Mesothelial cell of epicardium (in vitro differentiated cells): Measurements from ENCODE around the gene ZBTB44. TPM values are rescaled to one million over a fixed set of nuclear protein-coding genes. Genes with fewer than 3 reads are reported as not detected.

Experiments used
- DNase-seq, 2 experiments: peaks; one replicate each; pipeline ENCODE4 v3.0.0; 2021; ENCODE audit warnings: low spot score in 2 of 2; ENCODE audit not compliant: unreplicated experiment in 2 of 2
- H3K27ac Mint-ChIP-seq: 2 replicates; pipeline ENCODE4 v1.8.0; 2021; ENCODE audit warnings: mixed read lengths
- H3K27me3 Mint-ChIP-seq: 2 replicates; pipeline ENCODE4 v1.8.0; 2021; ENCODE audit warnings: low read depth, mixed read lengths
- H3K36me3 Mint-ChIP-seq: 2 replicates; pipeline ENCODE4 v1.8.0; 2021; ENCODE audit warnings: mixed read lengths
- H3K4me1 Mint-ChIP-seq: 2 replicates; pipeline ENCODE4 v1.8.0; 2021; ENCODE audit warnings: mixed read lengths
- H3K4me3 Mint-ChIP-seq: 2 replicates; pipeline ENCODE4 v1.8.0; 2021; ENCODE audit warnings: mild to moderate bottlenecking, moderate library complexity, mixed read lengths
- H3K9me3 Mint-ChIP-seq: 2 replicates; pipeline ENCODE4 v1.8.0; 2021; ENCODE audit warnings: mixed read lengths
- total RNA-seq: library from RNA; stranded (reverse); gene quantifications from 3 replicates; pipeline ENCODE4 v1.2.1, GENCODE V29; 2021
- TF ChIP-seq, protein P1 (sequence below): fragments of 200-600 bp; sonication (generic); IDR thresholded peaks from one replicate; pipeline ENCODE4 v1.5.0; 2021; ENCODE audit warnings: antibody characterized with exemption; ENCODE audit not compliant: unreplicated experiment

The ZBTB44 gene
- total RNA-seq, 1 donor from 2014 or later = 58.8 TPM

DNA sequence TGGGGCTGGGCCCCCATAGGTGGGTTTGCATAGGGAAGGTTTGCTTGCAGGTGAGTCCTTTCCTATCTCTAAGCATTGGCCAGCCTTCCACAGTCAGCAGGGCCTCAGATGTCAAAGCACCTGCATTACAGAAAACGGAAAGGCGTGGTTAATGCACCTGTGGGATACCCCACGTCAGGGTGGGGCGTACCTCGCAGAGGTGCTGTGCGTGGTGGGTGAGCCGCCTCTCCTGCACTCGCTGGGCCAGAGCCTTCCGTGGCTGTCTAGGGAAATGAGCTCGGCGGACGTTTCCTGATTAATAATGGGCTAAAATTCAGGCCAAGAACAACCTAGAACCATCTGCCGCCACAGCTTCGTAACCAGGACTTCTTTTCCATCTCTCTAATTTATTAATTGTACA, 122.8 kb downstream of the ZBTB44 start:
- Mint-ChIP-seq H3K27ac (no peak overlapping the region), H3K27me3 (no peaks in the 10 kb centered on the region), H3K4me3 (no peak overlapping the region), H3K36me3 (peaks cover 7% of the 10 kb centered on the region), H3K4me1 (no peaks in the 10 kb centered on the region), H3K9me3 (no peaks in the 10 kb centered on the region)
- TF ChIP-seq, protein P1, sequence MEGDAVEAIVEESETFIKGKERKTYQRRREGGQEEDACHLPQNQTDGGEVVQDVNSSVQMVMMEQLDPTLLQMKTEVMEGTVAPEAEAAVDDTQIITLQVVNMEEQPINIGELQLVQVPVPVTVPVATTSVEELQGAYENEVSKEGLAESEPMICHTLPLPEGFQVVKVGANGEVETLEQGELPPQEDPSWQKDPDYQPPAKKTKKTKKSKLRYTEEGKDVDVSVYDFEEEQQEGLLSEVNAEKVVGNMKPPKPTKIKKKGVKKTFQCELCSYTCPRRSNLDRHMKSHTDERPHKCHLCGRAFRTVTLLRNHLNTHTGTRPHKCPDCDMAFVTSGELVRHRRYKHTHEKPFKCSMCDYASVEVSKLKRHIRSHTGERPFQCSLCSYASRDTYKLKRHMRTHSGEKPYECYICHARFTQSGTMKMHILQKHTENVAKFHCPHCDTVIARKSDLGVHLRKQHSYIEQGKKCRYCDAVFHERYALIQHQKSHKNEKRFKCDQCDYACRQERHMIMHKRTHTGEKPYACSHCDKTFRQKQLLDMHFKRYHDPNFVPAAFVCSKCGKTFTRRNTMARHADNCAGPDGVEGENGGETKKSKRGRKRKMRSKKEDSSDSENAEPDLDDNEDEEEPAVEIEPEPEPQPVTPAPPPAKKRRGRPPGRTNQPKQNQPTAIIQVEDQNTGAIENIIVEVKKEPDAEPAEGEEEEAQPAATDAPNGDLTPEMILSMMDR = no peak
- DNase-seq = no peak

DNA sequence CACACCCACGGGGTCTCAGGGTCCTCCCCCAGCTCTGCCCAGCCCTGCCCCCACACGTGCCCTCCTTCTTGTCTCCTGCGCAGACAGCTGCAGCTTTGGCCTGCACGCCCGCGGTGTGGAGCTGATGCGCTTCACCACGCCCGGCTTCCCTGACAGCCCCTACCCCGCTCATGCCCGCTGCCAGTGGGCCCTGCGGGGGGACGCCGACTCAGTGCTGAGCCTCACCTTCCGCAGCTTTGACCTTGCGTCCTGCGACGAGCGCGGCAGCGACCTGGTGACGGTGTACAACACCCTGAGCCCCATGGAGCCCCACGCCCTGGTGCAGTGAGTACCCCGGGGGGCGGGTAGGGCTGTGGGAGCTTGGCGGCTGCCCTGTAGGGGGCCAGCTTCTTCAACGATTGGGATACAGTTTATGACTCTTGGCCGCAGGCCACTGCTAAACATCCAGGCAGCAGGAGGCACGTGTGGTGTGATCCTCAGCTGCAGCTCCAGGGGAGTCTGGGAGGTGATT, 124.3 kb downstream of the ZBTB44 start:
- H3K27me3 Mint-ChIP-seq = no peaks in the 10 kb centered on the region

DNA sequence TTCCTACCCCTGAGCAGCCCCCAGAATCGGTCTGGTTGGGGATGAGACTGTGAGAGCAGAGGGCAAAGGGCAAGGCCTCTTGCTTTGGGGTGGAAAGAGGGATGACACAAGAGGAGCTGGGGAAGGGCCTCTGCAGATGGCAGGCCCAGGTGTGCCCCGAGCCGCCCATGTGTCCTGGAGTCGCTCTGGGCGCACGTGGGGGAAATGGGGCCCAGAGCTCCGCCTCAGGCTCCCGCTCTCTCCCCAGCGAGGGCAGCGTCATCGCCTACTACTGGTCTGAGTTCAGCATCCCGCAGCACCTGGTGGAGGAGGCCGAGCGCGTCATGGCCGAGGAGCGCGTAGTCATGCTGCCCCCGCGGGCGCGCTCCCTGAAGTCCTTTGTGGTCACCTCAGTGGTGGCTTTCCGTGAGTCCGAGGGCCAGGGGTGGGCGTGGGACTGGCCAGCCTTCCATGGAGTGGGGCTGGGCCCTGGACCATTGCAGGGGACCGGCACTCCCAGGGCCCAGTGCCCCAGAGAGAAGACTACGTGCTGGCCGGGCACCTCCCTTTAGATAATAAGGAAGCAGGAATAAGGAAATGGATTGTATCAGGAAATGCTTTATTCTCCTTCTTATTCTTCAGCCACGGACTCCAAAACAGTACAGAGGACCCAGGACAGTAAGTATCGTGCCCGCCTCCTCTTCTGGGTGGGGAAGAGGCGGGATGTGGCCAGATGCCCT, 125.1 kb downstream of the ZBTB44 start:
- Mint-ChIP-seq H3K36me3 (peaks cover 7% of the 10 kb centered on the region), H3K4me1 (no peaks in the 10 kb centered on the region), H3K9me3 (peaks cover 4% of the 10 kb centered on the region), H3K4me3 (no peak overlapping the region), H3K27me3 (no peaks in the 10 kb centered on the region), H3K27ac (no peak overlapping the region)
- TF ChIP-seq, protein P1 = no peak
- DNase-seq = no peak

More for the DNA sequence above, 124.3 kb downstream of the ZBTB44 start:
- no peak for DNase-seq
- TF ChIP-seq, protein P1 = no peak
- Mint-ChIP-seq H3K4me3 (no peak overlapping the region), H3K9me3 (no peaks in the 10 kb centered on the region), H3K4me1 (no peaks in the 10 kb centered on the region), H3K36me3 (peaks cover 7% of the 10 kb centered on the region), H3K27ac (no peak overlapping the region)

DNA sequence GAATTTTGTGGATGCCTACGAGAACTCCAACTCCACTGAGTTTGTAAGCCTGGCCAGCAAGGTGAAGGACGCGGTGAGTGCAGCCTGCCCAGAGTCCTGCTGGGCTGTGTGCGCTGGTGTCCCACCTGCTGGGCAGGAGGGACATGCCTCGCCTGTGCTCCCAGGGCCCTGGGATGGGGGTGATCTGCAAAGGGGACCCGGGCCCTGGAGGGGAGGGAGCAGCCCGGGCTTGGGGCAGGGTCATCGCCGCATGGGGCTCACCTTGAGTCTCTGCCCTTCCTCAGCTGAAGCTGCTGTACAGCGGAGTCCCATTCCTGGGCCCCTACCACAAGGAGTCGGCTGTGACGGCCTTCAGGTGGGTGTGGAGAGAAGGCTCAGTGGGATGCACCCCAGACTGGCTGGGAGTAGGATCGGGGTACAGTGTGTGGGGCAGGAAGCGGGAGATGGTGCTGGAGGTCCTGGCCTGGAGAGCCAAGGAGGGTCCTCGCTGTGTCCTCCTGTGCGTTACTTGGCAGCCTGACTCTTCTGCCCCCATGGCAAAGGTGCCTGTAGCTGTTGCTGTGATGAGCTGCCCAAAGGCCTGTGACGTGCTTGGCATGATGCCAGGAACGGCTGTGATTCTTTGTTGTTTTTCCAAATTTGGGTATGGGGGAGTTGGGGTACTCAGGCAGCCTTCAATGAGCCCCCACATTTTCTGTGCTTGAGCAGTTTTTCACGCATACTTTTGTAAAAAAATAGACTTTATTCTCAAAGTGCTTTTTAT, 126.0 kb downstream of the ZBTB44 start:
- no peak for DNase-seq
- Mint-ChIP-seq H3K27ac (no peak overlapping the region), H3K4me3 (no peak overlapping the region), H3K36me3 (peaks cover 7% of the 10 kb centered on the region), H3K9me3 (peaks cover 4% of the 10 kb centered on the region), H3K4me1 (no peaks in the 10 kb centered on the region), H3K27me3 (no peaks in the 10 kb centered on the region)
- TF ChIP-seq, protein P1 = no peak

DNA sequence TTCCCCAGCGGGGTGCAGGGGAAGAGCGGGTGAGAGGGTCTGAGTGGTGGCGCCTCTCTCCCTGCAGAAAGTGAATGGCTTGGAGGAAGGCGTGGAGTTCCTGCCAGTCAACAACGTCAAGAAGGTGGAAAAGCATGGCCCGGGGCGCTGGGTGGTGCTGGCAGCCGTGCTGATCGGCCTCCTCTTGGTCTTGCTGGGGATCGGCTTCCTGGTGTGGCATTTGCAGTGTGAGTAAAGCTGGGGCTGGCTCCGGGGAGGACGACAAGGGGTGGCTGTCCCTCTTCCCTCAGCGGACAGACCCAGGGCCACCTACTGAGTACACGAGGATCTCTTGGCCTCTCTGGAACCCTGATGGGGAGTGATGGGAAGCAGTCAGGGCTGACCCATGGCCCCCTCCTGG, 126.7 kb downstream of the ZBTB44 start:
- H3K27me3 Mint-ChIP-seq = no peaks in the 10 kb centered on the region
- no peak for DNase-seq
- no peaks in the 10 kb centered on the region for H3K4me1 Mint-ChIP-seq
- peaks cover 4% of the 10 kb centered on the region for H3K9me3 Mint-ChIP-seq
- no peak overlapping the region for H3K4me3 Mint-ChIP-seq
- TF ChIP-seq, protein P1 = no peak
- H3K27ac Mint-ChIP-seq = no peak overlapping the region
- H3K36me3 Mint-ChIP-seq = peaks cover 7% of the 10 kb centered on the region
